Urothelium cell line (cell line): Measurements from ENCODE around the gene CD8A.
A peak's percentile ranks its signal among the peaks of the same experiment; 100 is the strongest.

Experiments used
- DNase-seq: peaks from one replicate; pipeline ENCODE4 v3.0.0; 2011; ENCODE audit warnings: low spot score, mixed read lengths
- FAIRE-seq: peaks from 2 replicates; lab custom pipeline; 2011; peaks lifted over from hg19 to GRCh38; lab: Jason Lieb, UNC

CD8A gene

GRCh38 chr2:86781363-86781762 lies 9.3 kb downstream of the CD8A start:
- DNase-seq: no peak
- no peak for FAIRE-seq

- FAIRE-seq: no peak
- DNase-seq: no peak
These were observed 10.7 kb downstream of the CD8A start for GRCh38 chr2:86779971-86780370.

- DNase-seq (no peak), FAIRE-seq (no peak)
These were observed 11.8 kb downstream of the CD8A start for GRCh38 chr2:86778957-86779356.

GRCh38 chr2:86776532-86776931 lies 14.2 kb downstream of the CD8A start:
- no peak for DNase-seq
- no peak for FAIRE-seq

- FAIRE-seq: no peak
- no peak for DNase-seq
These were observed 15.4 kb downstream of the CD8A start for GRCh38 chr2:86775338-86775737.

GRCh38 chr2:86774862-86775261 lies 15.9 kb downstream of the CD8A start:
- no peak for FAIRE-seq
- no peak for DNase-seq

- FAIRE-seq: no peak
These were observed 18.1 kb downstream of the CD8A start for GRCh38 chr2:86772611-86773010.

GRCh38 chr2:86770816-86771301 lies 19.9 kb downstream of the CD8A start:
- FAIRE-seq (no peak), DNase-seq (no peak)

More at GRCh38 chr2:86772611-86773010, 18.1 kb downstream of the CD8A start:
- DNase-seq: no peak

GRCh38 chr2:86769838-86770237 lies 20.9 kb downstream of the CD8A start:
- DNase-seq (no peak), FAIRE-seq (no peak)

- no peak for FAIRE-seq
These were observed 22.3 kb downstream of the CD8A start for GRCh38 chr2:86768189-86768949.

GRCh38 chr2:86765310-86765695 lies 25.4 kb downstream of the CD8A start:
- FAIRE-seq (no peak), DNase-seq (no peak)

More at GRCh38 chr2:86768189-86768949, 22.3 kb downstream of the CD8A start:
- no peak for DNase-seq

GRCh38 chr2:86764661-86765309 lies 25.9 kb downstream of the CD8A start:
- FAIRE-seq: no peak
- peak; percentile 40 for DNase-seq

GRCh38 chr2:86760371-86760770 lies 30.3 kb downstream of the CD8A start:
- FAIRE-seq (no peak), DNase-seq (no peak)

GRCh38 chr2:86758405-86758804 lies 32.3 kb downstream of the CD8A start:
- no peak for DNase-seq
- no peak for FAIRE-seq

- FAIRE-seq (no peak), DNase-seq (no peak)
These were observed 37.1 kb downstream of the CD8A start for GRCh38 chr2:86753606-86754005.

GRCh38 chr2:86752934-86753333 lies 37.8 kb downstream of the CD8A start:
- no peak for FAIRE-seq
- DNase-seq: no peak

- no peak for DNase-seq
- no peak for FAIRE-seq
These were observed 38.9 kb downstream of the CD8A start for GRCh38 chr2:86751778-86752177.

- no peak for DNase-seq
- FAIRE-seq: no peak
These were observed 40.4 kb downstream of the CD8A start for GRCh38 chr2:86750240-86750839.

GRCh38 chr2:86747711-86748639 lies 42.7 kb downstream of the CD8A start:
- DNase-seq: no peak
- FAIRE-seq: no peak

GRCh38 chr2:86746939-86747338 lies 43.8 kb downstream of the CD8A start:
- FAIRE-seq: no peak
- no peak for DNase-seq

- DNase-seq (no peak), FAIRE-seq (no peak)
These were observed 46.6 kb downstream of the CD8A start for GRCh38 chr2:86744152-86744551.
